ENCODE measurements around the gene SYPL1.

DNA sequence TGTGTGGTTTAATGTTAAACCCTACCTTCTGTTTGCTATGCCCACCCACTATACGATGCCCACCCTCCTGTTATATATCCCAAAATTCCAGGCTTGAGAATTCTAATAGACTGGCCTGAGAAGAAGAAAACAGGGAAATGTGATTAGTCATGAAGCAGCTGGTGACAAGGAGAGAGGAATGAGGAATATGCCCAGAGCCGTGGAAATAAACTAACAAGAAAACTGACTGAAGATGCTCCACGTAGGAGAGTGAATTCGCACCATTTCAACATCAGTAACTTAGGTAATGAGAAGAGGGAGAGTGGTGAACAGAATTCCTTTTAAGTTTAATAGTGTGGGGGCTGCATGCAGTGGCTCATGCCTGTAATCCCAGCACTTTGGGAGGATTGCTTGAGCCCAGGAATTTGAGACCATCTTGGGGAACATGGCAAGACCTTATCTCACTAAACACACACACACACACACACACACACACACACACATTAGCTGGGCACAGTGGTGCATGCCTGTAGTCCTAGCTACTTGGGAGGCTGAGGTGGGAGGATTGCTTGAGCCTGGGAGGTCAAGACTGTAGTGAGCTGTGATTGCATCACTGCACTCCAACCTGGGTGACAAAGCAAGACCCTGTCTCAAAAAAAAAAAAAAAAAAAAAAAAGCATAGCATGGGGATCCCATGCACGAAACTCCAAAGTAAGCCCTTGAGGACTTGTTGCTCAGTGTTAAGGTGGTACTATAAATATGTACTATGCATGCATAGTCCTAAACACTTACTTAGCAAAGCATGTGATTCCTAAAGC, 16.1 kb upstream of the SYPL1 start:
- no peak for TF ChIP-seq POLR2AphosphoS5 (IDR thresholded peaks at IDR 0.05; ENCODE audit: low read depth, low read length)
- TF ChIP-seq, protein P1, sequence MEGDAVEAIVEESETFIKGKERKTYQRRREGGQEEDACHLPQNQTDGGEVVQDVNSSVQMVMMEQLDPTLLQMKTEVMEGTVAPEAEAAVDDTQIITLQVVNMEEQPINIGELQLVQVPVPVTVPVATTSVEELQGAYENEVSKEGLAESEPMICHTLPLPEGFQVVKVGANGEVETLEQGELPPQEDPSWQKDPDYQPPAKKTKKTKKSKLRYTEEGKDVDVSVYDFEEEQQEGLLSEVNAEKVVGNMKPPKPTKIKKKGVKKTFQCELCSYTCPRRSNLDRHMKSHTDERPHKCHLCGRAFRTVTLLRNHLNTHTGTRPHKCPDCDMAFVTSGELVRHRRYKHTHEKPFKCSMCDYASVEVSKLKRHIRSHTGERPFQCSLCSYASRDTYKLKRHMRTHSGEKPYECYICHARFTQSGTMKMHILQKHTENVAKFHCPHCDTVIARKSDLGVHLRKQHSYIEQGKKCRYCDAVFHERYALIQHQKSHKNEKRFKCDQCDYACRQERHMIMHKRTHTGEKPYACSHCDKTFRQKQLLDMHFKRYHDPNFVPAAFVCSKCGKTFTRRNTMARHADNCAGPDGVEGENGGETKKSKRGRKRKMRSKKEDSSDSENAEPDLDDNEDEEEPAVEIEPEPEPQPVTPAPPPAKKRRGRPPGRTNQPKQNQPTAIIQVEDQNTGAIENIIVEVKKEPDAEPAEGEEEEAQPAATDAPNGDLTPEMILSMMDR (IDR thresholded peaks at IDR 0.05): no peak
- TF ChIP-seq SIN3A (IDR thresholded peaks at IDR 0.05; ENCODE audit: borderline replicate concordance, insufficient read depth, low read depth, low read length): no peak
- TF ChIP-seq, protein P2, sequence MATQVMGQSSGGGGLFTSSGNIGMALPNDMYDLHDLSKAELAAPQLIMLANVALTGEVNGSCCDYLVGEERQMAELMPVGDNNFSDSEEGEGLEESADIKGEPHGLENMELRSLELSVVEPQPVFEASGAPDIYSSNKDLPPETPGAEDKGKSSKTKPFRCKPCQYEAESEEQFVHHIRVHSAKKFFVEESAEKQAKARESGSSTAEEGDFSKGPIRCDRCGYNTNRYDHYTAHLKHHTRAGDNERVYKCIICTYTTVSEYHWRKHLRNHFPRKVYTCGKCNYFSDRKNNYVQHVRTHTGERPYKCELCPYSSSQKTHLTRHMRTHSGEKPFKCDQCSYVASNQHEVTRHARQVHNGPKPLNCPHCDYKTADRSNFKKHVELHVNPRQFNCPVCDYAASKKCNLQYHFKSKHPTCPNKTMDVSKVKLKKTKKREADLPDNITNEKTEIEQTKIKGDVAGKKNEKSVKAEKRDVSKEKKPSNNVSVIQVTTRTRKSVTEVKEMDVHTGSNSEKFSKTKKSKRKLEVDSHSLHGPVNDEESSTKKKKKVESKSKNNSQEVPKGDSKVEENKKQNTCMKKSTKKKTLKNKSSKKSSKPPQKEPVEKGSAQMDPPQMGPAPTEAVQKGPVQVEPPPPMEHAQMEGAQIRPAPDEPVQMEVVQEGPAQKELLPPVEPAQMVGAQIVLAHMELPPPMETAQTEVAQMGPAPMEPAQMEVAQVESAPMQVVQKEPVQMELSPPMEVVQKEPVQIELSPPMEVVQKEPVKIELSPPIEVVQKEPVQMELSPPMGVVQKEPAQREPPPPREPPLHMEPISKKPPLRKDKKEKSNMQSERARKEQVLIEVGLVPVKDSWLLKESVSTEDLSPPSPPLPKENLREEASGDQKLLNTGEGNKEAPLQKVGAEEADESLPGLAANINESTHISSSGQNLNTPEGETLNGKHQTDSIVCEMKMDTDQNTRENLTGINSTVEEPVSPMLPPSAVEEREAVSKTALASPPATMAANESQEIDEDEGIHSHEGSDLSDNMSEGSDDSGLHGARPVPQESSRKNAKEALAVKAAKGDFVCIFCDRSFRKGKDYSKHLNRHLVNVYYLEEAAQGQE (IDR thresholded peaks at IDR 0.05; ENCODE audit: insufficient read depth in 1 of 2, low read depth in 2 of 2, low read length in 1 of 2): no peak

All from Panc1 (cell line).